Activated CD4-positive, alpha-beta T cell treated with anti-CD3 and anti-CD28 coated beads, Interleukin-2, amount 50 U/mL, for 16 hours (primary cell): ENCODE data around the gene SURF1.

Experiments
- DNase-seq: peaks from one replicate; pipeline ENCODE4 v3.0.0-alpha.2; 2020

The SURF1 gene

GRCh38 chr9:133315997-133316396, 40.3 kb downstream of the SURF1 start:
- no peak for DNase-seq

- no peak for DNase-seq
Observed at GRCh38 chr9:133309608-133310007, 46.7 kb downstream of the SURF1 start.

GRCh38 chr9:133307301-133307700, 49.0 kb downstream of the SURF1 start:
- DNase-seq = no peak

GRCh38 chr9:133306242-133307204, 49.8 kb downstream of the SURF1 start:
- DNase-seq = no peak

- DNase-seq = no peak
Observed at GRCh38 chr9:133305731-133306130, 50.6 kb downstream of the SURF1 start.

GRCh38 chr9:133304477-133305377, 51.6 kb downstream of the SURF1 start:
- no peak for DNase-seq

- no peak for DNase-seq
Observed at GRCh38 chr9:133304158-133304470, 52.2 kb downstream of the SURF1 start.

- DNase-seq = no peak
Observed at GRCh38 chr9:133303266-133304157, 52.8 kb downstream of the SURF1 start.
